ENCODE results near the gene FOXL3.

GRCh38 chr7:335358-336148 lies 45.6 kb downstream of the FOXL3 start:
- no peak for TF ChIP-seq CTCF (conservative IDR thresholded peaks at IDR 0.05; ENCODE audit: low read depth, low read length)
- TF ChIP-seq EZH2 (IDR thresholded peaks at IDR 0.05; ENCODE audit: borderline replicate concordance, low read depth, low read length, poor library complexity, severe bottlenecking): no peak

Data from A673 (cell line).